ENCODE data around the gene ADRA2C. TPM values are rescaled to one million over a fixed set of nuclear protein-coding genes. Genes with fewer than 3 reads are reported as not detected.
A peak's percentile ranks its signal among the peaks of the same experiment; 100 is the strongest.

ADRA2C gene
- total and polyA plus RNA-seq, 2 of the 13 experiments (the other 11 are each of a cell fraction or from before 2014, with no cell fraction given): 15.4 to 69.7 TPM

- TF ChIP-seq GPN1 (CRISPR knock-in tag; IDR thresholded peaks at IDR 0.05; ENCODE audit: borderline replicate concordance): no peak
- no peak for TF ChIP-seq ZNF547 (CRISPR knock-in tag; IDR thresholded peaks at IDR 0.05)
- TF ChIP-seq TAF1 (CRISPR knock-in tag; IDR thresholded peaks at IDR 0.05): peak; percentile 44; the same call in 1 of the 2 replicates
- TF ChIP-seq ZBTB39 (CRISPR knock-in tag; IDR thresholded peaks at IDR 0.05): no peak
- peak; percentile 32; the same call in 1 of the 2 replicates for TF ChIP-seq SALL1 (CRISPR knock-in tag; IDR thresholded peaks at IDR 0.05)
- no peak for TF ChIP-seq ZNF382 (CRISPR knock-in tag; IDR thresholded peaks at IDR 0.05; ENCODE audit: borderline replicate concordance)
- no peak for TF ChIP-seq ZNF879 (CRISPR knock-in tag; IDR thresholded peaks at IDR 0.05)
- no peak; the same call in 1 of the 2 replicates for TF ChIP-seq ZNF574 (CRISPR knock-in tag; IDR thresholded peaks at IDR 0.05)
- TF ChIP-seq ZSCAN30 (CRISPR knock-in tag; IDR thresholded peaks at IDR 0.05): no peak
- TF ChIP-seq ARNT2 (CRISPR knock-in tag; IDR thresholded peaks at IDR 0.05; ENCODE audit: low read depth): peak; percentile 12; the same call in 1 of the 2 replicates
- TF ChIP-seq ZNF446 (CRISPR knock-in tag; IDR thresholded peaks at IDR 0.05): no peak
- no peak for TF ChIP-seq REPIN1 (CRISPR knock-in tag; IDR thresholded peaks at IDR 0.05; ENCODE audit: borderline replicate concordance, low read depth)
- no peak for TF ChIP-seq ZNF512B (CRISPR knock-in tag; IDR thresholded peaks at IDR 0.05; ENCODE audit: borderline replicate concordance)
- no peak for TF ChIP-seq SMAD1 (CRISPR knock-in tag; IDR thresholded peaks at IDR 0.05; ENCODE audit: borderline replicate concordance, low read depth)
- TF ChIP-seq THAP11 (CRISPR knock-in tag; IDR thresholded peaks at IDR 0.05): no peak
- TF ChIP-seq CBX1 (IDR thresholded peaks at IDR 0.05; ENCODE audit: low read depth): no peak
- TF ChIP-seq MLX (CRISPR knock-in tag; IDR thresholded peaks at IDR 0.05): no peak
- TF ChIP-seq CHCHD3 (CRISPR knock-in tag; IDR thresholded peaks at IDR 0.05): no peak
- TF ChIP-seq DNMT1 (CRISPR knock-in tag; IDR thresholded peaks at IDR 0.05): no peak
- TF ChIP-seq ZNF496 (CRISPR knock-in tag; IDR thresholded peaks at IDR 0.05; ENCODE audit: insufficient replicate concordance): no peak
- no peak for TF ChIP-seq FOXO1 (CRISPR knock-in tag; IDR thresholded peaks at IDR 0.05)
- peak; percentile 59 for TF ChIP-seq RBFOX2 (IDR thresholded peaks at IDR 0.05; ENCODE audit: low read depth, low read length)
Observed at GRCh38 chr4:3803475-3803847, 37.3 kb downstream of the ADRA2C start (continued).

Measured in HepG2 (cell line).